H9 (cell line): ENCODE measurements around the gene B9D2. TPM values are rescaled to one million over a fixed set of nuclear protein-coding genes. Genes with fewer than 3 reads are reported as not detected.
A peak's percentile ranks its signal among the peaks of the same experiment; 100 is the strongest.

Experiments used
- DNase-seq: peaks from one replicate; pipeline ENCODE4 v3.0.0-alpha.2; 2017
- H2AFZ ChIP-seq: one replicate; pipeline ENCODE4 v1.6.1; 2013; ENCODE audit warnings: mild to moderate bottlenecking, low read length, control low read depth, moderate library complexity
- H2AK5ac ChIP-seq: 2 replicates; pipeline ENCODE4 v1.6.1; 2013; ENCODE audit warnings: low read length, control low read depth, mixed read lengths; ENCODE audit not compliant: insufficient read length
- H2BK120ac ChIP-seq: one replicate; pipeline ENCODE4 v1.6.1; 2013; ENCODE audit warnings: low read depth, mild to moderate bottlenecking, low read length, control low read depth, inconsistent platforms; ENCODE audit not compliant: poor library complexity, severe bottlenecking
- H2BK12ac ChIP-seq: 2 replicates; pipeline ENCODE4 v1.6.1; 2013; ENCODE audit warnings: low read length, control low read depth, mixed read lengths, low read depth; ENCODE audit not compliant: insufficient read length
- H2BK15ac ChIP-seq: 2 replicates; pipeline ENCODE4 v1.6.1; 2013; ENCODE audit warnings: low read depth, low read length, control low read depth
- H2BK20ac ChIP-seq: one replicate; pipeline ENCODE4 v1.6.1; 2013; ENCODE audit warnings: low read depth, mild to moderate bottlenecking, low read length, control low read depth, inconsistent platforms; ENCODE audit not compliant: poor library complexity, severe bottlenecking
- H2BK5ac ChIP-seq: 2 replicates; pipeline ENCODE4 v1.6.1; 2013; ENCODE audit warnings: low read length, control low read depth, mixed read lengths; ENCODE audit not compliant: insufficient read length
- H3K14ac ChIP-seq: 2 replicates; pipeline ENCODE4 v1.6.1; 2013; ENCODE audit warnings: low read length, control low read depth; ENCODE audit not compliant: insufficient read depth
- H3K18ac ChIP-seq: 2 replicates; pipeline ENCODE4 v1.6.1; 2013; ENCODE audit warnings: low read depth, mild to moderate bottlenecking, mixed read lengths, low read length, control low read depth; ENCODE audit not compliant: insufficient read length
- H3K23ac ChIP-seq: 2 replicates; pipeline ENCODE4 v1.6.1; 2013; ENCODE audit warnings: low read length, control low read depth, mixed read lengths, low read depth; ENCODE audit not compliant: insufficient read length
- H3K23me2 ChIP-seq: 2 replicates; pipeline ENCODE4 v1.6.1; 2013; ENCODE audit warnings: low read depth, mild to moderate bottlenecking, mixed read lengths, low read length, control low read depth; ENCODE audit not compliant: insufficient read length, poor library complexity, severe bottlenecking
- H3K27ac ChIP-seq: 2 replicates; pipeline ENCODE4 v1.5.1; 2013; ENCODE audit warnings: low read length, control low read depth, mixed read lengths, low read depth; ENCODE audit not compliant: insufficient read length
- H3K27me3 ChIP-seq: 2 replicates; pipeline ENCODE4 v1.6.1; 2013; ENCODE audit warnings: low read length, control low read depth, inconsistent platforms; ENCODE audit not compliant: insufficient read depth
- H3K4ac ChIP-seq: 2 replicates; pipeline ENCODE4 v1.6.1; 2013; ENCODE audit warnings: low read depth, mild to moderate bottlenecking, control low read depth, inconsistent platforms, low read length, moderate library complexity
- H3K4me1 ChIP-seq: 2 replicates; pipeline ENCODE4 v1.6.1; 2013; ENCODE audit warnings: low read length, control low read depth, inconsistent platforms; ENCODE audit not compliant: insufficient read depth
- H3K4me2 ChIP-seq: 2 replicates; pipeline ENCODE4 v1.6.1; 2013; ENCODE audit warnings: low read length, control low read depth, mixed read lengths; ENCODE audit not compliant: insufficient read length, insufficient read depth
- H3K56ac ChIP-seq: 2 replicates; pipeline ENCODE4 v1.6.1; 2013; ENCODE audit warnings: low read depth, mild to moderate bottlenecking, mixed read lengths, low read length, control low read depth; ENCODE audit not compliant: insufficient read length
- H3K79me1 ChIP-seq: 2 replicates; pipeline ENCODE4 v1.6.1; 2013; ENCODE audit warnings: low read depth, mild to moderate bottlenecking, moderate library complexity, low read length, control low read depth, inconsistent platforms; ENCODE audit not compliant: insufficient read depth, poor library complexity, severe bottlenecking
- H3K79me2 ChIP-seq: 2 replicates; pipeline ENCODE4 v1.6.1; 2013; ENCODE audit warnings: low read length, control low read depth, inconsistent platforms; ENCODE audit not compliant: insufficient read depth
- H3K9ac ChIP-seq: 2 replicates; pipeline ENCODE4 v1.6.1; 2013; ENCODE audit warnings: low read length, control low read depth, mixed read lengths; ENCODE audit not compliant: insufficient read length; ENCODE audit errors: extremely low read depth
- H3K9me3 ChIP-seq: one replicate; pipeline ENCODE4 v1.6.1; 2013; ENCODE audit warnings: low read depth, low read length, inconsistent platforms; ENCODE audit not compliant: control insufficient read depth
- H3T11ph ChIP-seq: one replicate; pipeline ENCODE4 v1.6.1; 2013; ENCODE audit warnings: mild to moderate bottlenecking, low read length, control low read depth, inconsistent platforms
- H4K20me1 ChIP-seq: one replicate; pipeline ENCODE4 v1.6.1; 2013; ENCODE audit not compliant: control insufficient read depth, insufficient read length, insufficient read depth
- H4K5ac ChIP-seq: 2 replicates; pipeline ENCODE4 v1.6.1; 2013; ENCODE audit warnings: low read depth, mild to moderate bottlenecking, mixed read lengths, low read length, control low read depth; ENCODE audit not compliant: insufficient read length
- H4K8ac ChIP-seq: replicated peaks from 2 replicates; pipeline ENCODE4 v1.6.1; 2013; ENCODE audit warnings: low read length, control low read depth, mixed read lengths, low read depth; ENCODE audit not compliant: insufficient read length
- H4K91ac ChIP-seq: 2 replicates; pipeline ENCODE4 v1.6.1; 2013; ENCODE audit warnings: low read depth, mild to moderate bottlenecking, moderate library complexity, mixed read lengths, low read length, control low read depth; ENCODE audit not compliant: insufficient read length
- H3K27ac Mint-ChIP-seq, 3 experiments: 2 replicates in 2 of 3; 3 replicates in 1 of 3; pipeline ENCODE4 v1.8.0; 2020 to 2021; ENCODE audit warnings: mixed read lengths in 3 of 3, mild to moderate bottlenecking in 1 of 3, moderate library complexity in 1 of 3
- H3K27me3 Mint-ChIP-seq: 2 replicates; pipeline ENCODE4 v1.8.0; 2021; ENCODE audit warnings: low read depth, mild to moderate bottlenecking, moderate library complexity, mixed read lengths
- H3K36me3 Mint-ChIP-seq, 3 experiments: 2 replicates in 2 of 3; 3 replicates in 1 of 3; pipeline ENCODE4 v1.8.0; 2020 to 2021; ENCODE audit warnings: low read depth in 3 of 3, mixed read lengths in 3 of 3; ENCODE audit not compliant: insufficient read depth in 1 of 3
- H3K4me1 Mint-ChIP-seq, 2 experiments: 2 replicates each; pipeline ENCODE4 v1.8.0; 2020; ENCODE audit warnings: mixed read lengths in 2 of 2
- H3K4me3 Mint-ChIP-seq, 2 experiments: 2 replicates in 1 of 2; 3 replicates in 1 of 2; pipeline ENCODE4 v1.8.0; 2020 to 2021; ENCODE audit warnings: mild to moderate bottlenecking in 2 of 2, mixed read lengths in 2 of 2, moderate library complexity in 1 of 2
- H3K9me3 Mint-ChIP-seq, 2 experiments: 2 replicates in 1 of 2; 3 replicates in 1 of 2; pipeline ENCODE4 v1.8.0; 2020; ENCODE audit warnings: mild to moderate bottlenecking in 2 of 2, mixed read lengths in 2 of 2, moderate library complexity in 1 of 2
- CTCF ChIP-seq: fragments of 200-600 bp; sonication (generic); conservative IDR thresholded peaks from 3 replicates; pipeline ENCODE4 v1.8.0; 2021; ENCODE audit warnings: antibody characterized with exemption, mild to moderate bottlenecking
- WGBS: extraction: QIAGEN DNeasy Blood & Tissue Kit; methylation state at CpG from one replicate; pipeline ENCODE4 v1.1.7; 2013; ENCODE audit warnings: missing lambda C conversion rate, low lambda C conversion rate, mixed read lengths; ENCODE audit not compliant: insufficient read length; ENCODE audit errors: extremely low coverage; 5-methylcytosine and 5-hydroxymethylcytosine counted together
- total RNA-seq: library from RNA; stranded (reverse); gene quantifications from 2 replicates; pipeline ENCODE4 v1.2.1, GENCODE V29; 2021

The B9D2 gene
- total RNA-seq, 1 experiment from 2014 or later, result 4.8 TPM

- peak overlapping the region in 1 of 3 experiments; percentile 53; a peak in 2 of 7 replicates for H3K27ac Mint-ChIP-seq
- no peak overlapping the region for H3K23ac ChIP-seq
- peaks cover 9% of the 10 kb centered on the region for H3K23me2 ChIP-seq
Observed at GRCh38 chr19:41320568-41320967, 43.4 kb downstream of the B9D2 start.

More at GRCh38 chr19:41320568-41320967, 43.4 kb downstream of the B9D2 start:
- Histone ChIP-seq H3K9me3 (no peaks in the 10 kb centered on the region), H2AFZ (no peak overlapping the region), H3K27me3 (no peaks in the 10 kb centered on the region), H3K4me2 (no peak overlapping the region), H4K8ac (no peak overlapping the region), H2AK5ac (no peak overlapping the region), H4K20me1 (no peaks in the 10 kb centered on the region), H3K79me2 (no peaks in the 10 kb centered on the region), H4K91ac (no peak overlapping the region), H3K79me1 (no peaks in the 10 kb centered on the region), H3K9ac (no peak overlapping the region), H3K4ac (no peak overlapping the region), H2BK15ac (no peak overlapping the region), H3K4me1 (peaks cover 5% of the 10 kb centered on the region; the same call in 1 of the 2 replicates), H2BK5ac (no peak overlapping the region), H2BK120ac (no peak overlapping the region), H3T11ph (no peak overlapping the region), H3K18ac (no peak overlapping the region), H4K5ac (no peak overlapping the region), H3K14ac (no peak overlapping the region), H3K56ac (no peak overlapping the region), H2BK12ac (no peak overlapping the region), H3K27ac (no peak overlapping the region), H2BK20ac (no peak overlapping the region)
- no peaks in the 10 kb centered on the region; a peak in 1 of 5 replicates for H3K9me3 Mint-ChIP-seq
- H3K4me3 Mint-ChIP-seq, result no peak overlapping the region
- H3K4me1 Mint-ChIP-seq, result peaks cover 32 to 35% of the 10 kb centered on the region in 2 experiments
- no peak for TF ChIP-seq CTCF
- H3K36me3 Mint-ChIP-seq, result peaks cover 25 to 65% (median 56%) of the 10 kb centered on the region in 3 experiments
- no peak for DNase-seq
- H3K27me3 Mint-ChIP-seq, result peaks cover 1% of the 10 kb centered on the region; the same call in 1 of the 2 replicates
- WGBS, result no CpG with 5 or more reads among the region's 4 CpGs
